K562 (cell line): ENCODE results near the gene CFAP69. TPM values are rescaled to one million over a fixed set of nuclear protein-coding genes. Genes with fewer than 3 reads are reported as not detected.

Experiments
- ATAC-seq: fragments of 200-7000 bp; cut with Tn5 transposase; 3 replicates; pipeline ENCODE4 v1.9.1; 2020; ENCODE audit warnings: moderate library complexity
- BruUV-seq: library from RNA; stranded (reverse); fragments of 400-500 nt; replicated peaks from 2 replicates; lab custom pipeline; 2021; lab: Mats Ljungman, UMichigan
- CTCF ChIA-PET: fragments of 300-600 bp; formaldehyde crosslinking; extraction: SDS; loops from one replicate; lab custom pipeline; 2021; ENCODE audit warnings: low intra/inter-chr PET ratio; lab: Yijun Ruan, JAX
- POLR2A ChIA-PET: fragments of 300-600, 350-650 bp; sonication (Branson Sonifier 250); formaldehyde crosslinking; extraction: SDS; loops from one replicate; lab custom pipeline; 2021; ENCODE audit warnings: antibody characterized with exemption, inconsistent platforms; lab: Yijun Ruan, JAX
- DNase-seq, 4 experiments: peaks; one replicate each; pipeline versions ENCODE4 v3.0.0 to v3.0.0-alpha.2; 2011 to 2018; ENCODE audit warnings: low spot score in 3 of 4, mixed read lengths in 3 of 4; ENCODE audit errors: extremely low read depth in 1 of 4
- FAIRE-seq: peaks from 2 replicates; lab custom pipeline; 2011; peaks lifted over from hg19 to GRCh38; lab: Jason Lieb, UNC
- H2AFZ ChIP-seq: 2 replicates; pipeline ENCODE4 v1.6.0; 2011; ENCODE audit warnings: low read depth, low read length, control low read depth, inconsistent platforms
- H3K27ac ChIP-seq: fragments of 200-600 bp; 3 replicates; pipeline ENCODE4 v1.8.0; 2011; ENCODE audit warnings: low read depth, mild to moderate bottlenecking, control low read depth, inconsistent platforms, low read length, moderate library complexity, mixed read lengths; ENCODE audit errors: extremely low read depth
- H3K27me3 ChIP-seq, 2 experiments: fragments of 300-600 bp in 1 of 2; 2 replicates in 1 of 2; 3 replicates in 1 of 2; pipeline versions ENCODE4 v1.6.0 to v1.8.0; 2011; ENCODE audit warnings: inconsistent platforms in 2 of 2, low read length in 2 of 2, mild to moderate bottlenecking in 1 of 2, mixed read lengths in 1 of 2, moderate library complexity in 1 of 2; ENCODE audit not compliant: control insufficient read depth in 2 of 2, insufficient read depth in 2 of 2
- H3K36me3 ChIP-seq: fragments of 300-600 bp; 3 replicates; pipeline ENCODE4 v1.8.0; 2011; ENCODE audit warnings: mild to moderate bottlenecking, low read length, inconsistent platforms; ENCODE audit not compliant: control insufficient read depth, insufficient read depth
- H3K4me1 ChIP-seq, 2 experiments: fragments of 200-600 bp in 1 of 2; replicated peaks in 1 of 2; 2 replicates in 1 of 2; 3 replicates in 1 of 2; pipeline versions ENCODE4 v1.5.1 to v1.8.0; 2011; ENCODE audit warnings: inconsistent platforms in 2 of 2, low read length in 2 of 2, mild to moderate bottlenecking in 1 of 2, mixed read lengths in 1 of 2, moderate library complexity in 1 of 2; ENCODE audit not compliant: control insufficient read depth in 2 of 2, insufficient read depth in 2 of 2
- H3K4me2 ChIP-seq: 2 replicates; pipeline ENCODE4 v1.6.1; 2011; ENCODE audit warnings: low read length, control low read depth, inconsistent platforms, mixed read lengths; ENCODE audit not compliant: insufficient read depth
- H3K4me3 ChIP-seq: fragments of 200-600 bp; sonication (generic), shearing (Covaris generic); 2 replicates; pipeline ENCODE4 v1.5.1; 2016; ENCODE audit warnings: control low read depth, inconsistent platforms
- H3K79me2 ChIP-seq: fragments of 200-600 bp; 3 replicates; pipeline ENCODE4 v1.8.0; 2011; ENCODE audit warnings: low read length, inconsistent platforms; ENCODE audit not compliant: control insufficient read depth, insufficient read depth
- H3K9ac ChIP-seq, 2 experiments: 2 replicates each; pipeline versions ENCODE4 v1.6.0 to v1.6.1; 2011; ENCODE audit warnings: low read depth in 2 of 2, low read length in 2 of 2, control low read depth in 1 of 2, inconsistent platforms in 1 of 2, mild to moderate bottlenecking in 1 of 2, mixed read lengths in 1 of 2; ENCODE audit not compliant: insufficient read depth in 1 of 2
- H3K9me1 ChIP-seq: one replicate; pipeline ENCODE4 v1.6.0; 2011; ENCODE audit warnings: inconsistent platforms, mild to moderate bottlenecking, low read length, moderate library complexity; ENCODE audit not compliant: control insufficient read depth, insufficient read depth
- H3K9me3 ChIP-seq: replicated peaks from 2 replicates; pipeline ENCODE4 v1.5.1; 2011; ENCODE audit warnings: low read depth, low read length, inconsistent platforms; ENCODE audit not compliant: control insufficient read depth, insufficient read depth
- H4K20me1 ChIP-seq: replicated peaks from 2 replicates; pipeline ENCODE4 v1.6.1; 2011; ENCODE audit warnings: low read length, inconsistent platforms, mixed read lengths; ENCODE audit not compliant: control insufficient read depth, insufficient read depth
- CEBPB ChIP-seq: fragments of 450-650 bp; IDR thresholded peaks from 2 replicates; pipeline ENCODE4 v1.6.1; 2016; ENCODE audit warnings: missing genetic modification characterization, missing compliant biosample characterization
- LARP7 ChIP-seq: fragments of 450-650 bp; IDR thresholded peaks from 2 replicates; pipeline ENCODE4 v1.6.1; 2016
- MCM5 ChIP-seq: fragments of 450-650 bp; IDR thresholded peaks from 2 replicates; pipeline ENCODE4 v1.6.1; 2016; ENCODE audit warnings: low read depth
- NFE2L1 ChIP-seq: fragments of 450-650 bp; IDR thresholded peaks from 2 replicates; pipeline ENCODE4 v1.6.1; 2016; ENCODE audit warnings: missing genetic modification characterization, low read depth, mild to moderate bottlenecking, missing compliant biosample characterization, moderate library complexity, borderline replicate concordance
- POLR3A ChIP-seq: IDR thresholded peaks from 2 replicates; pipeline ENCODE4 v1.6.1; 2011; ENCODE audit warnings: borderline replicate concordance, mild to moderate bottlenecking, moderate library complexity; ENCODE audit not compliant: insufficient read length, insufficient read depth; ENCODE audit errors: extremely low read depth
- RB1 ChIP-seq: fragments of 450-650 bp; IDR thresholded peaks from 2 replicates; pipeline ENCODE4 v1.6.1; 2017; ENCODE audit warnings: low read depth, mild to moderate bottlenecking
- SRSF9 ChIP-seq: fragments of 200-400 bp; formaldehyde crosslinking; IDR thresholded peaks from 2 replicates; pipeline ENCODE4 v1.6.1; 2017; ENCODE audit warnings: low read depth, low read length, borderline replicate concordance
- TCF7 ChIP-seq: sonication (generic); IDR thresholded peaks from 2 replicates; pipeline ENCODE4 v1.6.1; 2016; ENCODE audit warnings: antibody characterized with exemption, borderline replicate concordance
- U2AF2 ChIP-seq: fragments of 200-400 bp; formaldehyde crosslinking; optimal IDR thresholded peaks from 2 replicates; pipeline ENCODE3; 2017; ENCODE audit warnings: low read depth, mild to moderate bottlenecking, low read length
- WGBS: fragments of 100-300 bp; shearing (Covaris generic); methylation state at CpG from one replicate; pipeline ENCODE4 v1.1.6; 2016; ENCODE audit warnings: low coverage, mixed read lengths; ENCODE audit not compliant: insufficient coverage; ENCODE audit errors: missing lambda C conversion rate; 5-methylcytosine and 5-hydroxymethylcytosine counted together
- in situ Hi-C: fragments of 300-500 bp; cut with MboI; formaldehyde crosslinking; loops from 4 replicates; pipeline ENCODE4 v1.15.0; 2018; ENCODE audit warnings: inconsistent platforms, mixed read lengths
- intact Hi-C: fragments of 100-400 bp; cut with micrococcal nuclease; formaldehyde crosslinking; loops from 2 replicates; pipeline ENCODE4 v1.14.2; 2022
- polyA plus RNA-seq, 8 experiments: library from polyadenylated mRNA; depleted of rRNA in 4 of 8; stranded (reverse) in 5 of 8; unstranded in 3 of 8; fragments of >200 nt; fragmentation: Nextera tagmentation in 2 of 8; fragmentation: Illumina TruSeq in 1 of 8; extraction: Ambion mirVana in 2 of 8; extraction: Trizol in 1 of 8; gene quantifications; 2 replicates each; pipeline versions ENCODE4 v1.2.1 to v1.2.3, GENCODE V29; 2011 to 2014; ENCODE audit warnings: inconsistent platforms in 1 of 8, missing spikeins in 1 of 8
- total RNA-seq, 7 experiments: library from RNA; depleted of rRNA in 6 of 7; stranded (reverse); fragments of >200 nt in 6 of 7; fragmentation: Illumina TruSeq in 2 of 7; extraction: Trizol in 2 of 7; gene quantifications; 2 replicates each; pipeline versions ENCODE4 v1.2.1 to v1.2.3, GENCODE V29; 2011 to 2021; ENCODE audit warnings: low replicate concordance in 1 of 7
- TF ChIP-seq, protein P1 (sequence below): fragments of 250-450 bp; sonication (Bioruptor Pico); IDR thresholded peaks from 2 replicates; pipeline ENCODE4 v1.5.0; 2021; ENCODE audit warnings: mild to moderate bottlenecking, moderate library complexity

Gene CFAP69
- total and polyA plus RNA-seq, 9 of the 15 experiments (the other 6 are each of a cell fraction or from before 2014, with no cell fraction given): 0.24 to 5.1 (median 1.7) TPM

DNA sequence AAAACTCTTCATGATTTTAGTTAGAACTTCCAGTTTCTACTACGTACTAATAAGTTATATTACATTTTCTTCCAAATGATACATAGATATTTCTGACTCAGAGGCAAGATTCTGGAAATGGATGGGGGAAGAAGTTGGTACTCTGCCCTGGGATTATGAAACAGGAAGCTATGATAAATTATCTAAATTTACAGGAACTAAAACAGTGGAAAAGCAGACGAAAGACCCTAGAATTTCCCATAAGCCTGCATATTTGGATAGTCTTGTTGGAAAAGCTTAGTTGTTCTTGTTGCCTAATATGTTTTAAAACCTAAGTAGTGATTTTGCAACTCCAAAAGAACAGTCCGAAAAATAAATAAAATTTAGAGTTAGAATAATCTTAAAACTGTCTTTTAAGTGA, 21.8 kb downstream of the CFAP69 start:
- in situ Hi-C loops (no loop called here), intact Hi-C loops (no loop called here)
- Histone ChIP-seq H3K4me3 (no peak overlapping the region), H3K4me2 (no peak overlapping the region), H3K9me1 (no peaks in the 10 kb centered on the region), H3K9me3 (no peaks in the 10 kb centered on the region), H3K79me2 (no peaks in the 10 kb centered on the region), H3K27ac (no peak overlapping the region), H3K27me3 (no peaks in the 10 kb centered on the region; a peak in 1 of 5 replicates), H4K20me1 (no peaks in the 10 kb centered on the region), H3K4me1 (no peaks in the 10 kb centered on the region), H3K36me3 (no peaks in the 10 kb centered on the region), H3K9ac (no peak overlapping the region)
- BruUV-seq: no TSS peak
- no peak for FAIRE-seq
- ATAC-seq: no peak
- ChIA-PET POLR2A (no interaction called here), CTCF (no interaction called here)
- WGBS: 2% methylated on average over 3 of the region's 3 CpGs
- DNase-seq: no peak
- no peak for TF ChIP-seq U2AF2
- no peak for TF ChIP-seq POLR3A
- TF ChIP-seq, all 486 proteins: peak for 0
- H2AFZ ChIP-seq: no peak overlapping the region

DNA sequence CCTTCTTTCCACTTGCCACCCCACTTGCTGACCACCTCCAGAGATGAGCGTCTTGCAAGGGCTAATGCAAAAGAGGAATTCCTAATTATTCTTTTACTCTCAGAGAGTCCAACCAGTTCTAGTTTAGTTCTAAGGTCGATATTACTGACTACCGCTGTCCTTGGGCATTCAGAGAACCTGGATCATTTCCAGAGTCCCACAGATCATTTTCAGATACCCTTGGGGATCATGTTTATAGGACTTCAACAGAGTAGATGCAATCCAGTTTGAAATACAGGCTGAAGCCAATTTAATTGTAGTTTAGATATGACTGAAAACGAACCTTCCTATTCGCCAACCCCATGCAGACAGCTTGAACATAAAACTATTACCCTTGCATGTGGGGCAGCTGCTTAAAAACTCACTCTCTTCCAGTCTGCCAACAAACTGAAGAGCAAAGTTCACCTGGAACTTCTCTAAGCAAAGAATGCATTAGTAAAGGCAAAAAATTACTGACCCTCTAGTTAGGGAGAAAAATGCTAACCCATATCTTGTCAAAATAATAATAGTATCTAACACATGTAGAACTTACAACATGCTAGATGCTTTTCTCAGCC, 22.4 kb downstream of the CFAP69 start:
- no peaks in the 10 kb centered on the region for H3K36me3 ChIP-seq
- no peaks in the 10 kb centered on the region for H3K4me1 ChIP-seq
- no peaks in the 10 kb centered on the region for H3K79me2 ChIP-seq
- in situ Hi-C loops: no loop called here
- no peaks in the 10 kb centered on the region for H3K9me1 ChIP-seq
- DNase-seq: no peak
- intact Hi-C loops: no loop called here
- no peak overlapping the region for H3K9ac ChIP-seq
- H3K9me3 ChIP-seq: no peaks in the 10 kb centered on the region
- no peaks in the 10 kb centered on the region; a peak in 1 of 5 replicates for H3K27me3 ChIP-seq
- WGBS: 0% methylated on average over 5 of the region's 5 CpGs
- POLR2A ChIA-PET: no interaction called here
- no peak overlapping the region for H3K4me2 ChIP-seq
- H4K20me1 ChIP-seq: no peaks in the 10 kb centered on the region
- ATAC-seq: no peak
- FAIRE-seq: no peak
- CTCF ChIA-PET: no interaction called here
- BruUV-seq: no TSS peak
- H3K4me3 ChIP-seq: no peak overlapping the region
- H2AFZ ChIP-seq: no peak overlapping the region
- no peak overlapping the region for H3K27ac ChIP-seq
- no peak for TF ChIP-seq TCF7
- TF ChIP-seq CEBPB (tag): no peak
- TF ChIP-seq, protein P1, sequence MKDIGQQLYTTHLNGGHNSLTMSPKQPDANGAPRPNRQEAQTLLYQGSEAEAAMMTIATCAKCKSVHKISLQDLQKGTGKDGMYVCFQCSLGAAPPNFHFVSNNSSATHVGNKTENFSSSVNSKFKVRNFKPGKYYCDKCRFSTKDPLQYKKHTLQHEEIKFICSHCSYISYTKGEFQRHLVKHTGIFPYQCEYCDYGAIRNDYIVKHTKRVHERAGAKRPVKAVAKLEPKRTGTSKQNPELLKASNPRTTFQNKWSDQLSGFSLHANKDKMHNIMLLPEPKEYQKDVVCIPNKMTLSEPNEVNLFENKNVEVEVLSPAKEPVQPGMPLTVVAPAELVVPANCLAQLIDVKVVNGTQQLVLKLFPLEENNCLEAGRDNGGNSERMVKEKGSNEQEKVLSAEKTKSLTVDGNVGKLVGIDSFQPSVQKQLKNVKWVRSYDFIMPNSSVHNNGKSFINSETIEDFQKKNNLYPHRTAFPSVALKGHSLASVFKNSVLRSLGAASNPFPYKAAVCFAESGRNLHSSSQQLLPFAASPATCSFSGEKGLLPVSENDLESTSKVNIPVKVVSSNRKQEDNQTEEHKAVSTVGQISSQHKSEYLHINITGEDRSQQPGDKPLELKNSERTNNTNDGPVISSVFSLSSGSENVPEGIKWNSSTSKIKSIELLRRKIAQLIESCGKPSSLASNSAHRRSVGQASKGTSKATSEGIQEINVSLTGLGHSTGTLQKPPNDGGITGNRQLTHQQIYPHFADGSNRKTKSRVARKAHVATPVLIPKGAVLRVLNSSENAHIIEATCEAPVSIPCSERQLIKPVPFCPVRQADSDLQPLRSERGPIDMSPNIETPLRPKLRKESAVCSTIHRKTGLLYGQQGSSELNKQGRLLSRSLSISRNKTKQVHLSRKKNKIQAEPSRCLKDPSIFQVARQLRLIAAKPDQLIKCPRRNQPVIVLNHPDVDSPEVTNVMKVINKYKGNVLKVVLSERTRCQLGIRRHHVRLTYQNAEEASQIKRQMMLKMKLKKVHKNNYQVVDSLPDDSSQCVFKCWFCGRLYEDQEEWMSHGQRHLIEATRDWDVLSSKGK (CRISPR knock-in tag): no peak
- TF ChIP-seq SRSF9: no peak
- no peak for TF ChIP-seq NFE2L1 (tag)
- no peak for TF ChIP-seq LARP7
- TF ChIP-seq RB1: no peak
- no peak for TF ChIP-seq MCM5
